ENCODE data around the gene ZNF45. TPM values are rescaled to one million over a fixed set of nuclear protein-coding genes. Genes with fewer than 3 reads are reported as not detected.
A peak's percentile ranks its signal among the peaks of the same experiment; 100 is the strongest.

Gene ZNF45
- total RNA-seq, 1 donor from 2014 or later, result 21.1 TPM

DNA sequence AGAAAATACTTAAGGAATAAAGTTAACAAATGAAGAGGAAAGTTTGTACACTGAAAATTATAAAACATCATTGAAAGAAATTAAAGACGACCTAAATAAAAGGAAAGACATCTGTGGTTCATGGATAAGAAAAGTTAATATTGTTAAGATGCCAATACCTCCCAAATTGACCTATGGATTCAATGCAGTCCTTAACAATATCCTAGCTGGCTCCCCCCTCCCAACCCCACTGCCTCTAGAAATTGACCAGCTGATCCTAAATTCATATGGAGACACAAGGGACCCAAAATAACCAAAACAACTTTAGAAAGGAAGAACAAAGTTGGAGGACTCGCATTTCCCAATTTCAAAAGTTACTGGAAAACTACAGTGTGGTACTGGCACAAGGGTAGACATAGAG, 28.3 kb downstream of the ZNF45 start:
- H3K27me3 Mint-ChIP-seq (ENCODE audit: low read depth), result no peaks in the 10 kb centered on the region
- H3K4me1 Mint-ChIP-seq, result peaks cover 6% of the 10 kb centered on the region
- H3K4me3 Mint-ChIP-seq, result no peak overlapping the region
- H3K27ac Mint-ChIP-seq, result no peak overlapping the region
- TF ChIP-seq, protein P1, sequence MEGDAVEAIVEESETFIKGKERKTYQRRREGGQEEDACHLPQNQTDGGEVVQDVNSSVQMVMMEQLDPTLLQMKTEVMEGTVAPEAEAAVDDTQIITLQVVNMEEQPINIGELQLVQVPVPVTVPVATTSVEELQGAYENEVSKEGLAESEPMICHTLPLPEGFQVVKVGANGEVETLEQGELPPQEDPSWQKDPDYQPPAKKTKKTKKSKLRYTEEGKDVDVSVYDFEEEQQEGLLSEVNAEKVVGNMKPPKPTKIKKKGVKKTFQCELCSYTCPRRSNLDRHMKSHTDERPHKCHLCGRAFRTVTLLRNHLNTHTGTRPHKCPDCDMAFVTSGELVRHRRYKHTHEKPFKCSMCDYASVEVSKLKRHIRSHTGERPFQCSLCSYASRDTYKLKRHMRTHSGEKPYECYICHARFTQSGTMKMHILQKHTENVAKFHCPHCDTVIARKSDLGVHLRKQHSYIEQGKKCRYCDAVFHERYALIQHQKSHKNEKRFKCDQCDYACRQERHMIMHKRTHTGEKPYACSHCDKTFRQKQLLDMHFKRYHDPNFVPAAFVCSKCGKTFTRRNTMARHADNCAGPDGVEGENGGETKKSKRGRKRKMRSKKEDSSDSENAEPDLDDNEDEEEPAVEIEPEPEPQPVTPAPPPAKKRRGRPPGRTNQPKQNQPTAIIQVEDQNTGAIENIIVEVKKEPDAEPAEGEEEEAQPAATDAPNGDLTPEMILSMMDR (IDR thresholded peaks at IDR 0.05; ENCODE audit: unreplicated experiment), result no peak
- no peak for DNase-seq (ENCODE audit: low spot score in 2 of 2, unreplicated experiment in 2 of 2)
- H3K36me3 Mint-ChIP-seq, result peaks cover 55% of the 10 kb centered on the region
- H3K9me3 Mint-ChIP-seq, result peaks cover 80% of the 10 kb centered on the region

DNA sequence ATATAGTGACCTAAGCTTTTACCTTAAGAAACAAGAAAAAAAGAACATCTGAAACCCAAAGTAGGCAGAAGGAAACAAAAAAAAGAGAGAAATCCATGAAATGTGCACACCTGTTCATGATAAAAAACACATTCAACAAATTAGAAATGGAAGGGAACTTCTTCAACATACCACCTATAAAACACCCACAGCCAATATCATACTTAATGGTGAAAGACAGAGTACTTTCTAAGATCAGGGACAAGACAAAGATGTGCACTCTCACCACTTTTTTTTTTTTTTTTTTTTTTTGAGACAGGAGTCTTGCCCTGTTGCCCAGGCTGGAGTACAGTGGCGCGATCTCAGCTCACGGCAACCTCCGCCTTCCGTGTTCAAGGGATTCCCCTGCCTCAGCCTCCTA, 29.2 kb downstream of the ZNF45 start:
- Mint-ChIP-seq H3K27me3 (ENCODE audit: low read depth) (no peaks in the 10 kb centered on the region), H3K27ac (no peak overlapping the region), H3K9me3 (peaks cover 75% of the 10 kb centered on the region), H3K4me3 (no peak overlapping the region), H3K4me1 (peaks cover 15% of the 10 kb centered on the region), H3K36me3 (peaks cover 54% of the 10 kb centered on the region)
- TF ChIP-seq, protein P1 (IDR thresholded peaks at IDR 0.05; ENCODE audit: unreplicated experiment), result no peak
- DNase-seq (ENCODE audit: low spot score in 2 of 2, unreplicated experiment in 2 of 2), result no peak

DNA sequence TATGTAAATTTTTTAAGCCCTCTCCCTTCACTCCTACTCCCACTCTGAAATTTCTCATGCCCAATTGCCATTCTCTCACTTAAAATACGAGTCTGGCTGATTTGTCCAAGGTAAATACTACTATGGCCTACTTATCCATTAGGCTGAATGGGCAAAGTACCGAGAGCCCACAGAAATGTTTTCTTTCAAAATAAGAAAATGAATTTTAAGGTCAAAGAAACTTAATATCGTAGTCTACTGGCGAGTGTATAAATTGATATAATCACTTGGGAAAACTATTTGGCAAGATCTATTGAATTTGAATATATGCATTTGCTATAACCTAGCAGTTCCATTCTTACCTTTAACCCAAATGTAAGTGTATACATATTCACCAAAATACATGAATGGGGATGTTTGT, 32.7 kb downstream of the ZNF45 start:
- DNase-seq (ENCODE audit: low spot score in 2 of 2, unreplicated experiment in 2 of 2), result no peak
- TF ChIP-seq, protein P1 (IDR thresholded peaks at IDR 0.05; ENCODE audit: unreplicated experiment), result no peak
- no peaks in the 10 kb centered on the region for H3K27me3 Mint-ChIP-seq (ENCODE audit: low read depth)
- H3K4me3 Mint-ChIP-seq, result peak overlapping the region; percentile 92
- peaks cover 67% of the 10 kb centered on the region for H3K36me3 Mint-ChIP-seq
- peaks cover 69% of the 10 kb centered on the region for H3K9me3 Mint-ChIP-seq
- H3K4me1 Mint-ChIP-seq, result peaks cover 23% of the 10 kb centered on the region
- H3K27ac Mint-ChIP-seq, result no peak overlapping the region

DNA sequence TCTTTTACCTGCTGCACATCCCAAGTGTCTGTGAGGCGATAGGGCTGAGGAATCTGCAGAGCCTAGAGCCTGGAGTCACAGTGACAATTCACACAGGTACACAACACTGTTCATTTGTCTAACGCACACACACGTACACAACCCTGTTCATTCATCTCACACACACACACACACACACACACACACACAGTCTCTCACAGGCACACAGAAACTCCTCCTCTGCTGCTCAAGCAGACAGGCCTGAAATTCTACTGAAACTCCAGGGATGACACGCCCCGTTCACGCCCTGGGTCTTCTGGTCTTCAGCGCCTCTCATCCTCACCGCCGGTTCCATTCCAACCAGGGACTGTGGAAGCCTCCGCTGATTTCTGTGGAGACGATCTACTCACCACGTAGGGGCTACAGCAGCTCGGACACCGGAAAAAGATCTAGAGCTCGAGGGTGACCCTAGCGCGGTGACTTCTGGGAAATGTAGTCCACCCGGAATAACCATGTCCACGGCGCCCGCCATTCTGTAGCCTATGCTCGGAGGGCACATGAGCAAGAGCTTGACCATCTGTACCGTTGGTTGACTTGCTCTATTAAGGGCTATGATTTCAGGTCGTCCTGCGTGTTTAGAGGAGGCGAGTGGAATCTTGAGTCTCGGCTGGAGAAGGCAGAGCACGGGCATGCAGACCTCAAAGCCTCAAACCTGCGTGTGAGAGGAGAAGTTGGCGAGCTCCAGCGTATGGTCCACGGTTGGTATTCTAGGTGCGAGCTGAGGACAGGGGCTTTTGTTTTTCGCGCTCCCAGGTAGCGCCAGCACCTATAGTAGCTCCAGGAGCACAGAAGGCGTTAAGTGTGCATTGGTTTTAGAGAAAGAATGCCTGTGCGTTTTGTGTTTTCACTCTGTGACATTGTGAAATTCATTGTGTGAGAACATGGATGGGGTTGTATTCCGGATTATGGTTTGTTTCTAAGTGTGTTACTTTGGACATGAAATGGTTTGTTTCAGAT, 33.4 kb downstream of the ZNF45 start:
- peak overlapping the region; percentile 88 for H3K27ac Mint-ChIP-seq
- TF ChIP-seq, protein P1 (IDR thresholded peaks at IDR 0.05; ENCODE audit: unreplicated experiment), result no peak
- H3K27me3 Mint-ChIP-seq (ENCODE audit: low read depth), result no peaks in the 10 kb centered on the region
- peaks cover 63% of the 10 kb centered on the region for H3K9me3 Mint-ChIP-seq
- peak overlapping the region; percentile 92 for H3K4me3 Mint-ChIP-seq
- DNase-seq (ENCODE audit: low spot score in 2 of 2, unreplicated experiment in 2 of 2), result peak; percentile 50 to 68
- peaks cover 65% of the 10 kb centered on the region for H3K36me3 Mint-ChIP-seq
- H3K4me1 Mint-ChIP-seq, result peaks cover 23% of the 10 kb centered on the region

DNA sequence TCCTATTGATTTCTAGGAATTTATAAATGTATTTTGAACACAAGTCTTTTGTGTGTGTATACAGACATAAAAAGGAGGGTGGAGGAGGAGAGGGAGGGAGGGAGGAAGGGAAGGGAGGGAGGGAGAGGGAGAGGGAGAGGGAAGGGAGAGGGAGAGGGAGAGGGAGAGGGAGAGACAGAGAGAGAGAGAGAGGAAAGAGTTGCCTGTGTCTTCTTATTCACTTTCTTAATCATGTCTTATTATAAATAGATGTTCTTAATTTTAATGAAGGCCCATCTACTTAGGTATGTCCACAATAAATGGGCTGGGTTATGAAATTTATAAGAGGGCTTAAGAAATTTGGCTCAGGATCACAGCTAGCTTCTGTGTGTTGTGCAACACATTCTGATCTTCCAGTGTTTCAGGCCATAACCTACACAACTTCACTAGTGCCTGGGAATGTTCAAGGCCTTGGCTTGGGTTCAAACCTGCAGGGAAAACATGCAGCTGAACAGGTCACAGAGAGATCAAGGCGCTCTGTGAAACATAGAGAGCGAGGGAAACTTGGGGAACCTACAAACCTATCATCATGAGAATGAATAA, 39.3 kb downstream of the ZNF45 start:
- peaks cover 50% of the 10 kb centered on the region for H3K36me3 Mint-ChIP-seq
- no peak for DNase-seq (ENCODE audit: low spot score in 2 of 2, unreplicated experiment in 2 of 2)
- peaks cover 8% of the 10 kb centered on the region for H3K4me1 Mint-ChIP-seq
- peaks cover 70% of the 10 kb centered on the region for H3K9me3 Mint-ChIP-seq
- no peaks in the 10 kb centered on the region for H3K27me3 Mint-ChIP-seq (ENCODE audit: low read depth)
- TF ChIP-seq, protein P1 (IDR thresholded peaks at IDR 0.05; ENCODE audit: unreplicated experiment), result no peak
- H3K27ac Mint-ChIP-seq, result no peak overlapping the region
- no peak overlapping the region for H3K4me3 Mint-ChIP-seq

Data from mesothelial cell of epicardium (in vitro differentiated cells).